SU-DHL-6 (cell line): ENCODE results near the gene FOXO6.

ENCODE experiments used
- H2AFZ ChIP-seq: fragments of 200-600 bp; sonication (generic); 2 replicates; pipeline ENCODE4 v1.6.1; 2014; ENCODE audit warnings: low read depth, mild to moderate bottlenecking, moderate library complexity, mixed read lengths, antibody characterized with exemption, low read length; ENCODE audit not compliant: severe bottlenecking
- H3F3A ChIP-seq: fragments of 200-600 bp; shearing (Covaris generic); 2 replicates; pipeline ENCODE4 v1.6.0; 2016; ENCODE audit warnings: antibody characterized with exemption, mild to moderate bottlenecking; ENCODE audit not compliant: insufficient read depth
- H3K27ac ChIP-seq: fragments of 200-600 bp; sonication (generic); 2 replicates; pipeline ENCODE4 v1.5.1; 2016; ENCODE audit warnings: low read depth, mild to moderate bottlenecking, low read length, moderate library complexity, mixed read lengths
- H3K27me3 ChIP-seq: fragments of 200-600 bp; sonication (generic), shearing (Covaris generic); 2 replicates; pipeline ENCODE4 v1.6.0; 2014; ENCODE audit warnings: mild to moderate bottlenecking, low read length
- H3K36me3 ChIP-seq: fragments of 200-600 bp; sonication (generic); 2 replicates; pipeline ENCODE4 v1.6.1; 2014; ENCODE audit warnings: mild to moderate bottlenecking, low read length, mixed read lengths
- H3K4me2 ChIP-seq: fragments of 300-600, 200-600 bp; shearing (Covaris generic), sonication (generic); 2 replicates; pipeline ENCODE4 v1.6.0; 2014; ENCODE audit warnings: low read length, low read depth, mild to moderate bottlenecking; ENCODE audit not compliant: poor library complexity, severe bottlenecking
- H3K4me3 ChIP-seq: fragments of 200-600 bp; sonication (generic); 2 replicates; pipeline ENCODE4 v1.5.1; 2014; ENCODE audit warnings: antibody characterized with exemption, low read length, mild to moderate bottlenecking, mixed read lengths; ENCODE audit not compliant: insufficient read depth, poor library complexity, severe bottlenecking
- H3K79me2 ChIP-seq: fragments of 200-600 bp; sonication (generic); 2 replicates; pipeline ENCODE4 v1.6.1; 2014; ENCODE audit warnings: mild to moderate bottlenecking, low read length, moderate library complexity; ENCODE audit not compliant: insufficient read depth
- H3K9ac ChIP-seq: fragments of 200-600 bp; sonication (generic); 2 replicates; pipeline ENCODE4 v1.7.0; 2014; ENCODE audit warnings: mild to moderate bottlenecking, low read length
- H3K9me2 ChIP-seq: fragments of 200-600 bp; sonication (generic); replicated peaks from 2 replicates; pipeline ENCODE4 v1.6.1; 2014; ENCODE audit warnings: low read length; ENCODE audit not compliant: insufficient read depth
- H3K9me3 ChIP-seq: fragments of 200-600 bp; sonication (generic); 2 replicates; pipeline ENCODE4 v1.6.1; 2014; ENCODE audit warnings: low read length, mixed read lengths; ENCODE audit not compliant: insufficient read depth
- H4K20me1 ChIP-seq: fragments of 200-600 bp; sonication (generic); 2 replicates; pipeline ENCODE4 v1.6.1; 2014; ENCODE audit warnings: low read depth, mild to moderate bottlenecking, antibody characterized with exemption, low read length, moderate library complexity, mixed read lengths
- EZH2phosphoT487 ChIP-seq: fragments of 200-600 bp; sonication (generic), shearing (Covaris generic); conservative IDR thresholded peaks from 2 replicates; pipeline ENCODE4 v1.6.1; 2018; ENCODE audit warnings: mild to moderate bottlenecking, antibody characterized with exemption, low read length, moderate library complexity, mixed read lengths
- TF ChIP-seq, protein P1 (sequence below): fragments of 200-600 bp; sonication (generic); IDR thresholded peaks from one replicate; pipeline ENCODE4 v1.5.1; 2017; ENCODE audit warnings: antibody characterized with exemption, mild to moderate bottlenecking, low read length, moderate library complexity; ENCODE audit not compliant: insufficient read depth, poor library complexity, severe bottlenecking

The FOXO6 gene

GRCh38 chr1:41362749-41363590 is 1.7 kb downstream of the FOXO6 start:
- H3K27ac ChIP-seq = no peak overlapping the region
- TF ChIP-seq, protein P1, sequence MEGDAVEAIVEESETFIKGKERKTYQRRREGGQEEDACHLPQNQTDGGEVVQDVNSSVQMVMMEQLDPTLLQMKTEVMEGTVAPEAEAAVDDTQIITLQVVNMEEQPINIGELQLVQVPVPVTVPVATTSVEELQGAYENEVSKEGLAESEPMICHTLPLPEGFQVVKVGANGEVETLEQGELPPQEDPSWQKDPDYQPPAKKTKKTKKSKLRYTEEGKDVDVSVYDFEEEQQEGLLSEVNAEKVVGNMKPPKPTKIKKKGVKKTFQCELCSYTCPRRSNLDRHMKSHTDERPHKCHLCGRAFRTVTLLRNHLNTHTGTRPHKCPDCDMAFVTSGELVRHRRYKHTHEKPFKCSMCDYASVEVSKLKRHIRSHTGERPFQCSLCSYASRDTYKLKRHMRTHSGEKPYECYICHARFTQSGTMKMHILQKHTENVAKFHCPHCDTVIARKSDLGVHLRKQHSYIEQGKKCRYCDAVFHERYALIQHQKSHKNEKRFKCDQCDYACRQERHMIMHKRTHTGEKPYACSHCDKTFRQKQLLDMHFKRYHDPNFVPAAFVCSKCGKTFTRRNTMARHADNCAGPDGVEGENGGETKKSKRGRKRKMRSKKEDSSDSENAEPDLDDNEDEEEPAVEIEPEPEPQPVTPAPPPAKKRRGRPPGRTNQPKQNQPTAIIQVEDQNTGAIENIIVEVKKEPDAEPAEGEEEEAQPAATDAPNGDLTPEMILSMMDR = no peak
- TF ChIP-seq EZH2phosphoT487 = no peak
- no peak overlapping the region for H3K9ac ChIP-seq
- H3K27me3 ChIP-seq = no peaks in the 10 kb centered on the region
- no peak overlapping the region for H3K4me3 ChIP-seq
- no peaks in the 10 kb centered on the region for H3K9me3 ChIP-seq
- H3K79me2 ChIP-seq = no peaks in the 10 kb centered on the region
- H3F3A ChIP-seq = no peaks in the 10 kb centered on the region
- H3K9me2 ChIP-seq = no peaks in the 10 kb centered on the region
- no peak overlapping the region for H3K4me2 ChIP-seq
- no peaks in the 10 kb centered on the region for H3K36me3 ChIP-seq
- H2AFZ ChIP-seq = no peak overlapping the region
- H4K20me1 ChIP-seq = no peaks in the 10 kb centered on the region

DNA sequence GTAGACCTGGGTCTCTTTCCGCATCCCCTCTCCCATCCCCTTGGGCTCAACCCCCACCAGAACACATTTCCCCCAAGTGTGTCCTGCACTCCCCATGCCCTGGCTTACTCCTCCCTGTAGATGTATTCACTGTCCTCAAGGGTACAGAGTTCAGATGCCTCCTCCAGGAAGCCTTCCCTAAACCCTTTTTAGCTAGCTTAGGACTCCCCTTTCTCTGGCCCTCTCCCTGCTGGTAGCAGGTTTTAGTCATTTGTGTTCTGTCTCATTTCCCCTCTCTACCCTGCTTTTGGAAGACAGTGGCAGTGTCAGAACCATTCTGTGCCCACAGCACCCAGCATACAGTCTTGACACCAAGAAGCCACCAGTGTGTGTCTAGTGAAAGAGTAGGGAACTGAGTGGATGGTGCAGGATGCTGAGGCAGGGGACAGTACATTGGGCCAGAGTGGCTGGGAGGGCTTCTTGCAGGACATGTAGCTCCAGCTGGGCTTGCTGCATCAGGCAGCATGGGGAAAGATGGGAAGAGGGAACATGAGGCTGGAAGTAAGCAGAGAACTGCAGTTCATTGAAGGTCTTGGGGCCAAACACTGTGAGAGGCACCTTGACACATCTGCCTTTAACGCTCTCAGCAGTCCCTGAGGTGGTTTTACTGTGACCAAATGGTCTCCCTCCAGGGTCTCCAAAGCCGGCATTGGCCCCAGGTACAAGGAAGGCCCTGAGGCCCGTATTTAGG is 2.5 kb downstream of the FOXO6 start:
- H3K27me3 ChIP-seq = no peaks in the 10 kb centered on the region
- no peak overlapping the region for H3K4me2 ChIP-seq

DNA sequence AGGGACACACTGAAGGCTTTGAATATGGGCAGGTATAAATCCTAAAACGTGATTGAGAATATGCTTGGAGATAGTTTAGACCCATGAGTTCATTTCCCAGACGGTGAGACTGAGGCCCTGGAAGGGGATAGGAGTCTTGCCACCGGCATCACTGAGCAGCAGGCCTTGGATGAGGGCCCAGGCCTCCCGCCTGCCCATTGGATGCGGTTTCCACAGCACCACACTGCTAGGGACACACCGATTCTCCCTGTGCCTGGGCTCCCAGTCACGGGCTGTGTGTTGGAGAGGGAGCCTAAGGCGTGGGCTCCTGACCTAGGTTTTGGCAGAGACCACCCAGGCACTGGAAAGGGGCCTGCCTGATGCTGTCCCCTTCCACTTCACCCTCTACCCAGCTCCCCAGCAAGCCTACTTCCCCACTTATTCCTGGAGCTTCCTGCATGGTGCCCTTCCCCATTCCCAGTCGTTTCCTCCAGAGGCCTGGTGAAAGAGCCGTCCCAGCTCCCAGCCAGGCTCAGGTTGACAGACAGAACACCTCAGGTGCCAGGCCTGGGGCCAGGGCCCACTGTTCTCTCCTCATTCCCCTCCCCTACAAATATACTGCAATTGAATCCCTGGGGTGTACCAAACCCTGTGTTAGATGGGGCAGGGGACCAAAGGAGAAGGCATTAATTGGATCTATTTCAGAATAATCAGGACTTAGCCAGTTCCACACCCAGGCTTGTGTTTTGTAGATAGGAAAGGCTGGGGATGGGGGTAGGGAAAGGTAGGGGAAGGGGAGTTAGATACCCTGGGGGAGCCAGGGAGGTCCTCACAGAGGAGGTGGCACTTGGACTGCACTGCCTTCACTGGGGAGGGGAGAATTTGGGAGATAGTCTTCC is 3.4 kb downstream of the FOXO6 start:
- no peak overlapping the region for H3K4me3 ChIP-seq
- no peaks in the 10 kb centered on the region for H3K9me3 ChIP-seq
- no peak overlapping the region for H2AFZ ChIP-seq
- H3K79me2 ChIP-seq = no peaks in the 10 kb centered on the region
- H3K27ac ChIP-seq = no peak overlapping the region
- H3K36me3 ChIP-seq = no peaks in the 10 kb centered on the region
- H3K4me2 ChIP-seq = no peak overlapping the region
- H4K20me1 ChIP-seq = no peaks in the 10 kb centered on the region
- TF ChIP-seq, protein P1 = no peak
- TF ChIP-seq EZH2phosphoT487 = no peak
- H3K9me2 ChIP-seq = no peaks in the 10 kb centered on the region
- H3F3A ChIP-seq = no peaks in the 10 kb centered on the region
- H3K9ac ChIP-seq = no peak overlapping the region
- no peaks in the 10 kb centered on the region for H3K27me3 ChIP-seq

More for the DNA sequence above, 2.5 kb downstream of the FOXO6 start:
- Histone ChIP-seq H4K20me1 (no peaks in the 10 kb centered on the region), H2AFZ (no peak overlapping the region), H3F3A (no peaks in the 10 kb centered on the region), H3K79me2 (no peaks in the 10 kb centered on the region), H3K36me3 (no peaks in the 10 kb centered on the region), H3K27ac (no peak overlapping the region), H3K9me2 (no peaks in the 10 kb centered on the region), H3K4me3 (no peak overlapping the region), H3K9ac (no peak overlapping the region), H3K9me3 (no peaks in the 10 kb centered on the region)
- TF ChIP-seq, protein P1 = no peak
- no peak for TF ChIP-seq EZH2phosphoT487
